ENCODE data around the gene GLB1L3.

GLB1L3 gene

GRCh38 chr11:134367781-134368180, 91.6 kb downstream of the GLB1L3 start:
- TF ChIP-seq CTCF (IDR thresholded peaks at IDR 0.05), result no peak

Data from LNCAP (cell line).